Calu3 (cell line): ENCODE results near the gene SPIC. TPM values are rescaled to one million over a fixed set of nuclear protein-coding genes. Genes with fewer than 3 reads are reported as not detected.
"Not testable (repeated sequence)": the region's sequence is repeated elsewhere in the genome, so short reads cannot be mapped to it uniquely, and the experiment has no call there.

Experiments used
- BruUV-seq: library from RNA; stranded (reverse); fragments of 400-500 nt; replicated peaks from 2 replicates; lab custom pipeline; 2021; lab: Mats Ljungman, UMichigan
- CTCF ChIA-PET: fragments of 300-600 bp; sonication (Branson Sonifier 250); formaldehyde crosslinking; loops from one replicate; lab custom pipeline; 2022; ENCODE audit warnings: antibody characterized with exemption; lab: Charles Lee
- DNase-seq: peaks from one replicate; pipeline ENCODE4 v3.0.0; 2022
- H3K27ac Mint-ChIP-seq: one replicate; pipeline ENCODE4 v1.8.0; 2022; ENCODE audit warnings: mixed read lengths; ENCODE audit not compliant: unreplicated experiment
- H3K27me3 Mint-ChIP-seq: one replicate; pipeline ENCODE4 v1.8.0; 2022; ENCODE audit warnings: mixed read lengths; ENCODE audit not compliant: unreplicated experiment
- H3K36me3 Mint-ChIP-seq: one replicate; pipeline ENCODE4 v1.8.0; 2022; ENCODE audit warnings: mild to moderate bottlenecking, moderate library complexity, mixed read lengths; ENCODE audit not compliant: insufficient read depth, unreplicated experiment
- H3K4me1 Mint-ChIP-seq: one replicate; pipeline ENCODE4 v1.8.0; 2022; ENCODE audit warnings: mild to moderate bottlenecking, low read depth, mixed read lengths; ENCODE audit not compliant: unreplicated experiment
- H3K4me3 Mint-ChIP-seq: one replicate; pipeline ENCODE4 v1.8.0; 2022; ENCODE audit warnings: mild to moderate bottlenecking, low read depth, moderate library complexity, mixed read lengths; ENCODE audit not compliant: unreplicated experiment
- H3K9me3 Mint-ChIP-seq: one replicate; pipeline ENCODE4 v1.8.0; 2022; ENCODE audit warnings: low read depth, mixed read lengths; ENCODE audit not compliant: unreplicated experiment
- CTCF ChIP-seq: fragments of 200-600 bp; IDR thresholded peaks from one replicate; pipeline ENCODE4 v1.8.0; 2022; ENCODE audit warnings: antibody characterized with exemption; ENCODE audit not compliant: unreplicated experiment
- intact Hi-C: fragments of 100-400 bp; cut with micrococcal nuclease; formaldehyde crosslinking; loops from one replicate; pipeline ENCODE4 v1.10.0; 2022; ENCODE audit not compliant: unreplicated experiment
- total RNA-seq: library from RNA; stranded (reverse); gene quantifications from 2 replicates; pipeline ENCODE4 v1.2.3, GENCODE V29; 2022

The SPIC gene
- total RNA-seq, 1 experiment from 2014 or later, result not detected

- Mint-ChIP-seq H3K9me3 (no peaks in the 10 kb centered on the region), H3K4me3 (no peak overlapping the region), H3K27ac (no peak overlapping the region), H3K4me1 (no peaks in the 10 kb centered on the region), H3K36me3 (no peaks in the 10 kb centered on the region), H3K27me3 (no peaks in the 10 kb centered on the region)
- intact Hi-C loops, result no loop called here
- TF ChIP-seq CTCF, result no peak
- BruUV-seq, result no TSS peak
- CTCF ChIA-PET, result no interaction called here
- DNase-seq, result no peak
Measured at GRCh38 chr12:101470939-101471338, 4.2 kb upstream of the SPIC start.

GRCh38 chr12:101471878-101472277 is 3.3 kb upstream of the SPIC start:
- DNase-seq, H3K4me3 Mint-ChIP-seq, H3K9me3 Mint-ChIP-seq, intact Hi-C loops, BruUV-seq, H3K27ac Mint-ChIP-seq, H3K36me3 Mint-ChIP-seq, H3K27me3 Mint-ChIP-seq, H3K4me1 Mint-ChIP-seq: not testable (repeated sequence)
- CTCF ChIA-PET, result interaction anchor here (0.7 kb wide), 1 partner anchor 23 kb away, joined by 4 read pairs; no protein-coding TSS in a partner anchor

- no peak overlapping the region for H3K27ac Mint-ChIP-seq
- no peak for TF ChIP-seq CTCF
- CTCF ChIA-PET, result no interaction called here
- no TSS peak for BruUV-seq
- H3K36me3 Mint-ChIP-seq, result no peaks in the 10 kb centered on the region
- no peak for DNase-seq
- intact Hi-C loops, result no loop called here
- H3K9me3 Mint-ChIP-seq, result no peaks in the 10 kb centered on the region
- no peaks in the 10 kb centered on the region for H3K4me1 Mint-ChIP-seq
- no peak overlapping the region for H3K4me3 Mint-ChIP-seq
- H3K27me3 Mint-ChIP-seq, result no peaks in the 10 kb centered on the region
Measured at GRCh38 chr12:101474248-101474647, 888 bp upstream of the SPIC start.

GRCh38 chr12:101475751-101476305 is 692 bp downstream of the SPIC start:
- no peak for DNase-seq
- intact Hi-C loops, result no loop called here
- Mint-ChIP-seq H3K4me3 (no peak overlapping the region), H3K4me1 (no peaks in the 10 kb centered on the region), H3K9me3 (no peaks in the 10 kb centered on the region), H3K36me3 (no peaks in the 10 kb centered on the region), H3K27me3 (no peaks in the 10 kb centered on the region), H3K27ac (no peak overlapping the region)
- BruUV-seq, result no TSS peak
- TF ChIP-seq CTCF, result no peak
- CTCF ChIA-PET, result no interaction called here

- no peak overlapping the region for H3K27ac Mint-ChIP-seq
- H3K4me1 Mint-ChIP-seq, result no peaks in the 10 kb centered on the region
- DNase-seq, result no peak
- H3K27me3 Mint-ChIP-seq, result no peaks in the 10 kb centered on the region
- no peaks in the 10 kb centered on the region for H3K9me3 Mint-ChIP-seq
- no TSS peak for BruUV-seq
- H3K4me3 Mint-ChIP-seq, result no peak overlapping the region
- CTCF ChIA-PET, result no interaction called here
- intact Hi-C loops, result no loop called here
- no peak for TF ChIP-seq CTCF
- no peaks in the 10 kb centered on the region for H3K36me3 Mint-ChIP-seq
Measured at GRCh38 chr12:101480849-101481248, 5.7 kb downstream of the SPIC start.
